Right lung (tissue), 5 donors: ENCODE data around the gene PIEZO1. TPM values are rescaled to one million over a fixed set of nuclear protein-coding genes. Genes with fewer than 3 reads are reported as not detected.
A peak's percentile ranks its signal among the peaks of the same experiment; 100 is the strongest.

Source experiments
- DNase-seq, 2 donors: peaks; one replicate each; pipeline ENCODE4 v3.0.0-alpha.2; 2013
- polyA plus RNA-seq, 5 donors: library from polyadenylated mRNA; unstranded; fragments of 120-200 nt; gene quantifications; one replicate each; pipeline versions ENCODE4 v1.2.1 to v1.2.3, GENCODE V29; 2013; ENCODE audit warnings: inconsistent platforms in 1 of 5, low replicate concordance in 1 of 5; ENCODE audit not compliant: insufficient read length in 5 of 5, insufficient read depth in 1 of 5

PIEZO1 gene
- polyA plus RNA-seq, 5 donors = 54.1 to 115 (median 76.2) TPM

GRCh38 chr16:88738151-88739084 is 46.6 kb downstream of the PIEZO1 start:
- DNase-seq = no peak

DNA sequence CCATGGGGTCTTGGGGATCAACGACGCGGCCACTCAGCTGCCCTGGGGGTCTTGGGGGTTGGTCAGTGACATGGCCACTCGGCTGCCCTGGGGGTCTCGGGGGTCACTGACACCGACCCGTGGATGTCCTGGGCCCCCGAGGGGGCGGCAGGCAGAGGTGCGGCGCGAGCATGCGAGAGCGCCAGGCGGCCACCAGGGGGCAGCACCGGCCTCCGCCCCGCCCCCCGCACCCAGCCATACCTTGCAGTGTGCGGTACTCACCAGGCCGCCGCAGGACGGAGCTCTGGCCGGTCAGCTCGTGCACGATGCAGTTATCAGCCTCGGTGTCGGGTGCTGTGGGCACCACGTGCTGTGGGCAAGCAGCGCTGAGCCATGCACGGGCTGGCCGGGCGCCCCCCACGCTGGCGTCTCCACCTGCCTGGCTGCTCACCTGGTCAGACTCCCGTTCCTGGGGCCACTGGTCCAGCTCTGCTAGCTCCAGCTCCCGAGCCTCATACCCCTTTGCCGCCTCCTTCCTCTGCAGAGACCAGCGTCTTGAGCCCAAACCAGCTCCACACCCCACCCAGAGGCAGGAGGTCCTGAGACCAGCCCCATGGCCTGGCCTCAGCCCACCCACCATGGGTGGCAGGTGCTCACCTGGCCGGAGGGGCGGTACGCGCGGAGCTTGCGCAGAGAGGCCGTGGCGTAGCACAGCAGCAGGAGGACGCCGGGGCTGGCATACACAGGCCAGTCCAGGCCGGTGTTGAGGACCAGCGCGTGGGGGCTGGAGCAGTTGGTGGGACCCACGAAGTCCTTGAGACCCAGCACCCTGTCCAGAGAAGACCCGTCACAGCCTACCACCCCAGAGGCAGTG is 47.5 kb downstream of the PIEZO1 start:
- DNase-seq = peak in 1 of 2 donors; percentile 46

DNA sequence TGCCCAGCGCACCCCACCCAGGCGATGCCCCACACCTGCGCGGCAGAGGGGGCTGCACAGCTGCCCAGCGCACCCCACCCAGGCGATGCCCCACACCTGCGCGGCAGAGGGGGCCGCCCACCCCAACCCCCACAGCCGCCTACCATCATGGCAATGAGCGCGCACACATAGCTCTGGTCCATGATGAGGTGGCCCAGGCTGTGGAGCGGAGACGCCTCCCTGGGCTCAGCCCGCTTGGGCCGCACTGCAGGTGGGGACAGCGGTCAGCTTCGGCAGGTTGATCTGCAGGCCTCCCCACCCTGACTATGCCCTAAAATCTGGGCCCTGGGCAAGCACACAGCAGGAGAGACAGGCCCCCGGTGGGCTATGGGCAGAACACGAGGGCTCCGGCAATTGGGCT is 48.5 kb downstream of the PIEZO1 start:
- no peak for DNase-seq

DNA sequence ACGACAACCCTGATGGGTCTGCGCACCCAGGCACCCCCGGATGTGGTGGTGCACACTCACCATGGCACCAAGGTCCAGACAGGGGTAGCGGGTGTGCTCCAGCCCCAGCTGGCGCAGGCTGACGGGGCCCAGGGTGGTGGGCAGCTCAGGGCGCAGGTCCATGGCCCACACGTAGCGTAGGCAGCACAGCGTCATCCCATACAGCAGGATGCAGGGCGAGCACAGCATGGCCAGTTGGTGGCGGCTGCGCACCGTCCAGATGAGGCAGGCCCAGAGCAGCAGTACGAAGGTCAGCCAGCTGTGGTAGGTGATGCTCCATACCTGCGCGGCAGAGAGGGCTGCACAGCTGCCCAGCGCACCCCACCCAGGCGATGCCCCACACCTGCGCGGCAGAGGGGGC is 48.9 kb downstream of the PIEZO1 start:
- DNase-seq = no peak

GRCh38 chr16:88735616-88736015 is 49.4 kb downstream of the PIEZO1 start:
- no peak for DNase-seq

DNA sequence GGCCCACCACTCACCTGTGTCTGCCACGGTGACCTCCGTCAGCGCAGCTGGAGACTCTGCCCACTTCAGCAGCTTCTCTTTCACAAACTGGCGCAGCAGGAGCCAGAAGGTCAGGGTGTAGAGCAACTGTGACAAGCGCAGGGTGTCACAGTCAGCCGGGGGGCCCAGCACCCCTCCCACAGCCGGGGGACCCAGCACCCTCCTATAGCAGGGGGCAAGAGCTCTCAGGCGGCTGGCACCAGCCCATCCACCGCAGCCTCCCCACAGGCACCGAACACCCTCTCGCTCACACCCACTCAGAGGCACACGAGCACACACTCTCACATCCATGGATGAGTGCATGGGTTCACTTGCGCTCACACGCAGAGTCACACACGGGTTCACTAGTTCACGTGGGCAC is 49.9 kb downstream of the PIEZO1 start:
- no peak for DNase-seq

DNA sequence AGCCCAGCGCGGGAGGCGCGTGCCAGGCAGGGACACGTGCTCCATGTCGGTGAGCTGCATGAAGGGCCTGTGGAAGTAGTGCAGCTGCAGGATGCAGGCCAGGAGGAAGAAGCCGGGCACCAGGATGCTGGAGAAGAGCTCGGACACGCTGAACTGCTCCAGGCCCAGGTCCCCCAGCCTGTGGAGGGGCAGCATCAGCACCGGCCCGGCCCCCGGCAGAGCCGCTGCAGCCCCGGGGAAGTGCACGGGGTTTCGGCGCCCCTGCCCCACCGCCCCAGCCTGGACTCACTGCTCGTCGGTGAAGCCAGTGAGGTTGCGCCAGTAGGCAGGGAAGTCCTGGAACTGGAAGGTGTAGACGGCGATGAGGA is 50.7 kb downstream of the PIEZO1 start:
- DNase-seq = no peak

GRCh38 chr16:88733630-88734360 is 51.2 kb downstream of the PIEZO1 start:
- no peak for DNase-seq

DNA sequence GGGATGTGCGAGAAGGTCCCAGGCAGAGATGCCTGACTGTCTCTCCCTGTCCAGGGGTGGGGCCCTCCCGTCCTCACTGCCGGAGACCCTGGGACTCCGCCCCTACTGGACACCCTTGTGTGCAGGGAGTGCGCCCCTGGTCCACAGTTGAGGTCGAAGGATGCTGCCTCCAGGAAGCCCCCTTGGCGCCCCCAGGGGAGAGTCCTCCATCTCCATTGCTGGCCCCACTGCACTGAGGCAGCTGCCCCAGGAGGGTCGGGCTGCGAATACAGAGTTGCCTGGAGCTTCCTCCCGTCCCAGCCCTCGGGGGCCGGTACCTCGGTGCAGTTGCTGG is 52.1 kb downstream of the PIEZO1 start:
- DNase-seq = no peak

- no peak for DNase-seq
These were observed 52.7 kb downstream of the PIEZO1 start for GRCh38 chr16:88732172-88732960.

GRCh38 chr16:88731699-88732098 is 53.3 kb downstream of the PIEZO1 start:
- no peak for DNase-seq

DNA sequence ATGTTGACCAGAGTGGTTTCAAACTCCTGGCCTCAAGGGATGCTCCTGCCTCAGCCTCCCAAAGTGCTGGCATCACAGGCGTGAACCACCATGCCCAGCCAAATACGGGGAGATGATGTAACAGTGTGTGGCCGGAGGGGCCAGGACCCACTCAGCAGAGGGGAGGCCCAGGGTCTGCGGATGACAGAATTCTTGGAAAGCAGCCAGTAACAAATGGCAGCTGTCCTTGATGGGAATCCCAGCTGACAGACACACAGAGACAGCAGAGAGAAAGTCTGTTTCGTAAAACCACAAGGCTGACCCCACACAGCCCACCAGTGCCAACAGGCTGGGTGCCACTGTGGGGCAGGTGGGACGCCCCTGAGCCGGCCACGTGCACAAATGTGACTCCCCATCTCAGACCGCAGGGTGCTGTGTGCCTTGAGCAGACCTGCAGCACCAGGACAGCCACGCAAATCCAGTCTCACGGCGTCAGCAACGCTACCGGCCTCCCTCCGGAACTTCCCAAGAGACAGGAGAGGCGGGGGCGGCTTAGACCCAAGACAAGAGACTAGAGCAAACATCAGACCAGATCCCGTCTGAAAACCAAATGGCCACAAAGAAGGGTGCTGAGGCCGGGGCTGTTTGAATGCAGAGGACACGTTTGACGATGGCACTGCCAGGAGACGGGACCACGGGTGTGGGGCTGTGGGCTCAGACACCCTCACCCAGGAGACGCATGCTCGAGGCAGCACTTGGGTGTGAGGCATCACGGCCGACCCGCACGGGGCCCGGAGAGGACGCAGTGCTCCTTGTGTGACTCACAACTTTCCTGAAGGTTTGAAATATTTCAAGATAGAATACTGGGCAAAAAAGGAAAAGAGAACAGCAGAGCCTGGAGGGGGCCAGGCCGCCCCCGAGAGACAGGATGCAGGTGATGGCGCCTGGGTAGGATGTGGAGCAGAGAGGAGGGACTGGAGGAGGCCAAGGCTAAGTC is 54.1 kb downstream of the PIEZO1 start:
- no peak for DNase-seq

- DNase-seq = no peak
These were observed 57.1 kb downstream of the PIEZO1 start for GRCh38 chr16:88727871-88728270.

- DNase-seq = no peak
These were observed 58.0 kb downstream of the PIEZO1 start for GRCh38 chr16:88726981-88727380.

GRCh38 chr16:88726408-88726749 is 58.6 kb downstream of the PIEZO1 start:
- DNase-seq = no peak

DNA sequence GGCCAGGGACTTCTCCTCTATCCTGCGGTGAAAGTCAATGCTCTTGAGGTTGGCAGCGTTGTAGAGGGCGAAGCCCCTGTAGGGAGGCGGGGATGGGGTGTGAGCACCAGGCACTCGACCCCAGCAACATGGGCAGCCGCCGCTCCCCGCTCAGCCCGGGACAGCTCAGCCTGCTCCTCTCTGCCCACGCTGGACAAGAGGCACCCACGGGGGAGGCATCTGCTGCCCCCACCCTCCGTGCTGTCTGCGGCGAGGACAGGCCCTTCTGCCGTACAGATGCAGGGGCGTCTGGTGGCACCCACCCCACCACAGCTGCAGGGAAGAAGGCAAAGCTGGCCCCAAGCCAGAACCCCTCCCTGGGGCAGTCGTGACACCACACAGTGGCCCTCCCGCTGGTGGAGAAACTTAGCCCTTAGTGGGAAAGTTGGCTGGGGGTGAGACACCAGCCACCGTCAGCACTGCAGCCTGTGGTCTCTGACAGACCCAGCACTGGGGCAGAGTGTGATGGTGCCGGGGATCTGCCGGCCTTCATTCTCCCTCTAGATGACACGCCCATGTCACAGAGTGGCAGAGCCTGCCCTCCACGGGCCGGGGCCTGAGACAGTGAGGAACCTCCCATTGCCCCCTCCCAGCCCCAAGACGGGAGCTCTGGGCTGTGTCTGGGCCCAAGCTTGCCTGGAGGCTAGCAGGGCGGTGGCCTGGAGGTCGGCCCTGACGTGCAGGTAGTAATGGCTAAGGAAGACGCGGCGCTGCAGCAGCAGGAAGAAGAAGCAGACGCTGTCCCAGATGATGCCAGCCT is 59.2 kb downstream of the PIEZO1 start:
- no peak for DNase-seq

GRCh38 chr16:88724855-88725555 is 60.0 kb downstream of the PIEZO1 start:
- no peak for DNase-seq

DNA sequence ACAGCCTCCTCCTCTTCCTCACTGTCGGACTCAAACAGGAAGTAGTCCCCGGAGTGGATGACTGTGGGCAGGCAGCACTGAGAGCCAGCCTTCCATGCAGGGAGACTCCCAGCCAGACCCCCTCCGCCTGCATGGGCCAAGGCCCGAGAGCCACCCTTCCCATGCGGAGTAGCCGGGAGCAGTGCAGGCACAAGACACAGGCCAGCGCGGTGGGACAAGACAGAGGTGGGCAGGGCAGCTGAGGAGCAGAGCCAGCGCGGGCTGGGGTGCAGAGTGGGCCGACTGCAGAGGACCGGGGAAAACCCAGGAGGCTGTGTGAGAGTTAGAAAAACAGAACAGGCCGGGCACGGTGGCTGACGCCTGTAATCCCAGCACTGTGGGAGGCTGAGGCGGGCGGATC is 61.1 kb downstream of the PIEZO1 start:
- DNase-seq = no peak

DNA sequence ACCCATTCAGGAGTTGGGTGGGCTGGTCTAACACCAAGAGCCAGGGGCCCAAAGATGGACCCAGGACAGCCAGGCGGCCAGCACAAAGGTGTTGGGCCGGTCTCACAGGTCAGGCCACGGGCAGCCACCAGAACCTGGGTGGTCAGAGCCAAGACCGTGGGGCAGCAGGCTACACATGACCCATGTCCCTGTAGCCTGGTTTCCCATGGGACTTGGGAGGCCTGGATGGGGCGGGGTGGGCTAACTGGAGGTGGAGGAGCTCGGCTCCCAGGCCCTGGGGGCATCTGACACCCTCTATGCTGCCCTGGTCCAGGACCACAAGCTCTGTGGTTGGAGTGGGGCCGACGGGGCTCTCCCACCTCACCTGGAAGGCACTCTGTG is 61.5 kb downstream of the PIEZO1 start:
- no peak for DNase-seq
